ENCODE measurements around the gene MED31.
A peak's percentile ranks its signal among the peaks of the same experiment; 100 is the strongest.
"Not testable (repeated sequence)": the region's sequence is repeated elsewhere in the genome, so short reads cannot be mapped to it uniquely, and the experiment has no call there.

The MED31 gene

DNA sequence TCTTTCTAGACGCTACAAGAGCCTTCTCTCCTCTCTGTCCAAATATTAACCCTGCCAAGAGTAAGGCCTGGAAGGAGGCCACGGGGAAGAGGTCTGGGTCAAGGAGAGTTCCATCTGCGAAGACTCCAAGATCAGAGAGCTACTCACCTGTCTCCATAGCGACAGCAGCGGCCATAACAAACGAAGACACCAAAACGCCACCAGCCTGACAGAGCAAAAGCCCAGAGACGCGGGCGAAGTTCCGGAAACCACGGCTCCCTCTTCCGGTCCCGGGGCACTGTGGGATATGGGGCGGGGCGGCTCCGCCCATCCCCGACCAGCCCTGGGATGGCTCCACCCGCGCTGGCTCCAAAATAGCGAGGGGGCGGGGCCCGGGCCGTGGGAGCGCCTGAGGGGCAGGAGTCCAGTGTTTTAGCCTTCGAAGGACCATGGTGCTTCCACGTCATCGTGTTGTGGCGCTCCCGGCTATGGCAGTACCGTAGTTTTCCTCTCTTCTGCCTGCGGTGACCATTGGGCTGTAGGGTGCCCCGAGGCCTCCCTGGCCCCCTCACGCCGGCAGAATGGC lies at the start of gene MED31, which contains the start of gene C17orf100:
TSS of gene MED31 (minus strand) at position 252 of the 565 bp plus-strand sequence. CDS start at position 175, 77 bp downstream.
TSS of gene C17orf100 (plus strand) at position 409 of the 565 bp plus-strand sequence. CDS start at position 561, 152 bp downstream.
- Histone ChIP-seq H3K9ac (ENCODE audit: low read depth, low read length) (peak within 1 kb of the TSS; percentile 65), H3K27me3 (ENCODE audit: control insufficient read depth, insufficient read depth, low read length) (peaks cover 38% of the 10 kb centered on the region), H3K4me3 (ENCODE audit: low read depth, low read length) (peak within 1 kb of the TSS; percentile 89), H3K9me3 (ENCODE audit: control insufficient read depth, insufficient read depth, low read length) (no peaks in the 10 kb centered on the region), H3K36me3 (ENCODE audit: control insufficient read depth, insufficient read depth, low read length) (peaks cover 23% of the 10 kb centered on the region), H3K27ac (ENCODE audit: low read depth, low read length) (peak within 1 kb of the TSS; percentile 97), H3K4me1 (ENCODE audit: control insufficient read depth, insufficient read depth, low read length) (peaks cover 19% of the 10 kb centered on the region)

DNA sequence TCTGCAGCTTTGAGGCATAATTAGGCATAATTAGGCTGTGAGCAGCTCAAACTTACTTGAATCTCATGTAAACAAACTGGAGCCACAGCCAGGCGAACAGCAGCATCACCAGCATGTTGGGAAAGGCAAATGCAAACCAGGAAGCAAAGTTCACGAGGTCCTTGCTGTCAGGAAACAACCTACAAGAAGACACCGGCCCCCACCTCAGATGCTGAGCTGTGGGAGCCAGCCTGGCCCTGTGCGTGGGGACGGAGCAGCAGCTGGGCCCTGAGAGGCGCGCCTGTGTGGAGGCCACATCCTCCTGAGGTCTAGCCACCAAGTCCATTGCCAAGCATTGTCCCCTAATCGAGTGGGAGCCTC lies 49.5 kb upstream of the MED31 start:
- Histone ChIP-seq H3K27me3 (ENCODE audit: control insufficient read depth, insufficient read depth, low read length) (no peaks in the 10 kb centered on the region; the same call in 1 of the 2 replicates), H3K27ac (ENCODE audit: low read depth, low read length) (no peak overlapping the region)

GRCh38 chr17:6699997-6700947 lies 48.9 kb upstream of the MED31 start:
- Histone ChIP-seq H3K4me1 (ENCODE audit: control insufficient read depth, insufficient read depth, low read length) (no peaks in the 10 kb centered on the region), H3K36me3 (ENCODE audit: control insufficient read depth, insufficient read depth, low read length) (no peaks in the 10 kb centered on the region), H3K27ac (ENCODE audit: low read depth, low read length) (no peak overlapping the region), H3K9ac (ENCODE audit: low read depth, low read length) (no peak overlapping the region), H3K27me3 (ENCODE audit: control insufficient read depth, insufficient read depth, low read length) (no peaks in the 10 kb centered on the region; the same call in 1 of the 2 replicates), H3K4me3 (ENCODE audit: low read depth, low read length) (no peak overlapping the region), H3K9me3 (ENCODE audit: control insufficient read depth, insufficient read depth, low read length) (no peaks in the 10 kb centered on the region)

More for the DNA sequence above, 49.5 kb upstream of the MED31 start:
- no peak overlapping the region for H3K4me3 ChIP-seq (ENCODE audit: low read depth, low read length)
- no peaks in the 10 kb centered on the region for H3K4me1 ChIP-seq (ENCODE audit: control insufficient read depth, insufficient read depth, low read length)
- H3K9me3 ChIP-seq (ENCODE audit: control insufficient read depth, insufficient read depth, low read length) = no peaks in the 10 kb centered on the region
- no peaks in the 10 kb centered on the region for H3K36me3 ChIP-seq (ENCODE audit: control insufficient read depth, insufficient read depth, low read length)
- no peak overlapping the region for H3K9ac ChIP-seq (ENCODE audit: low read depth, low read length)

GRCh38 chr17:6698004-6698403 lies 46.6 kb upstream of the MED31 start:
- Histone ChIP-seq H3K36me3 (ENCODE audit: control insufficient read depth, insufficient read depth, low read length) (no peaks in the 10 kb centered on the region), H3K9me3 (ENCODE audit: control insufficient read depth, insufficient read depth, low read length) (no peaks in the 10 kb centered on the region), H3K9ac (ENCODE audit: low read depth, low read length) (no peak overlapping the region), H3K4me3 (ENCODE audit: low read depth, low read length) (no peak overlapping the region), H3K4me1 (ENCODE audit: control insufficient read depth, insufficient read depth, low read length) (no peaks in the 10 kb centered on the region), H3K27ac (ENCODE audit: low read depth, low read length) (no peak overlapping the region), H3K27me3 (ENCODE audit: control insufficient read depth, insufficient read depth, low read length) (no peaks in the 10 kb centered on the region; the same call in 1 of the 2 replicates)

GRCh38 chr17:6696906-6697305 lies 45.5 kb upstream of the MED31 start:
- Histone ChIP-seq H3K36me3 (ENCODE audit: control insufficient read depth, insufficient read depth, low read length) (no peaks in the 10 kb centered on the region), H3K9me3 (ENCODE audit: control insufficient read depth, insufficient read depth, low read length) (no peaks in the 10 kb centered on the region), H3K9ac (ENCODE audit: low read depth, low read length) (no peak overlapping the region), H3K4me1 (ENCODE audit: control insufficient read depth, insufficient read depth, low read length) (no peaks in the 10 kb centered on the region), H3K4me3 (ENCODE audit: low read depth, low read length) (no peak overlapping the region), H3K27ac (ENCODE audit: low read depth, low read length) (no peak overlapping the region), H3K27me3 (ENCODE audit: control insufficient read depth, insufficient read depth, low read length) (no peaks in the 10 kb centered on the region; the same call in 1 of the 2 replicates)

DNA sequence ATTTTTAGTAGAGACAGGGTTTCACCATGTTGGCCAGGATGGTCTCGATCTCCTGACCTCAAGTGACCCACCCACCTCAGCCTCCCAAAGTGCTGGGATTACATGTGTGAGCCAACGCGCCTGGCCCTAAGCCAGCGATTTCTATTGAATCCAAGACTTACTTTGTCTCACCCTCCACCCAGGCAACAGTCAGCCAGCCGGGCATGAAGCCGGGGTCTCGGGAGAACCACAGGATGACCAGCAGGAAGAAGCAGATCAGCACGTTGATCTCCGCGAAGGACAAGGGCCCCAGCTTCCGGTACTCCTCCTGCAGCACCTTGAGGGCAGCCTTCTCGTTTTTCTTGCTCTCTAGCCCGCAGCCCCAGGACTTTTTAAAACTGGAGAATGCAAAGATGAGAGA lies 44.2 kb upstream of the MED31 start:
- Histone ChIP-seq H3K4me1 (ENCODE audit: control insufficient read depth, insufficient read depth, low read length) (no peaks in the 10 kb centered on the region), H3K36me3 (ENCODE audit: control insufficient read depth, insufficient read depth, low read length) (no peaks in the 10 kb centered on the region), H3K9me3 (ENCODE audit: control insufficient read depth, insufficient read depth, low read length) (no peaks in the 10 kb centered on the region), H3K4me3 (ENCODE audit: low read depth, low read length) (no peak overlapping the region), H3K27ac (ENCODE audit: low read depth, low read length) (no peak overlapping the region), H3K9ac (ENCODE audit: low read depth, low read length) (no peak overlapping the region), H3K27me3 (ENCODE audit: control insufficient read depth, insufficient read depth, low read length) (no peaks in the 10 kb centered on the region)

- Histone ChIP-seq H3K4me1 (ENCODE audit: control insufficient read depth, insufficient read depth, low read length) (no peaks in the 10 kb centered on the region), H3K27ac (ENCODE audit: low read depth, low read length) (no peak overlapping the region), H3K9ac (ENCODE audit: low read depth, low read length) (no peak overlapping the region), H3K36me3 (ENCODE audit: control insufficient read depth, insufficient read depth, low read length) (no peaks in the 10 kb centered on the region), H3K4me3 (ENCODE audit: low read depth, low read length) (no peak overlapping the region), H3K9me3 (ENCODE audit: control insufficient read depth, insufficient read depth, low read length) (no peaks in the 10 kb centered on the region), H3K27me3 (ENCODE audit: control insufficient read depth, insufficient read depth, low read length) (no peaks in the 10 kb centered on the region)
These were observed 43.6 kb upstream of the MED31 start for GRCh38 chr17:6695051-6695450.

- H3K9me3 ChIP-seq (ENCODE audit: control insufficient read depth, insufficient read depth, low read length); H3K9ac ChIP-seq (ENCODE audit: low read depth, low read length); H3K4me3 ChIP-seq (ENCODE audit: low read depth, low read length); H3K27me3 ChIP-seq (ENCODE audit: control insufficient read depth, insufficient read depth, low read length); H3K36me3 ChIP-seq (ENCODE audit: control insufficient read depth, insufficient read depth, low read length); H3K27ac ChIP-seq (ENCODE audit: low read depth, low read length); H3K4me1 ChIP-seq (ENCODE audit: control insufficient read depth, insufficient read depth, low read length): not testable (repeated sequence)
These were observed 40.6 kb upstream of the MED31 start for GRCh38 chr17:6691958-6692357.

DNA sequence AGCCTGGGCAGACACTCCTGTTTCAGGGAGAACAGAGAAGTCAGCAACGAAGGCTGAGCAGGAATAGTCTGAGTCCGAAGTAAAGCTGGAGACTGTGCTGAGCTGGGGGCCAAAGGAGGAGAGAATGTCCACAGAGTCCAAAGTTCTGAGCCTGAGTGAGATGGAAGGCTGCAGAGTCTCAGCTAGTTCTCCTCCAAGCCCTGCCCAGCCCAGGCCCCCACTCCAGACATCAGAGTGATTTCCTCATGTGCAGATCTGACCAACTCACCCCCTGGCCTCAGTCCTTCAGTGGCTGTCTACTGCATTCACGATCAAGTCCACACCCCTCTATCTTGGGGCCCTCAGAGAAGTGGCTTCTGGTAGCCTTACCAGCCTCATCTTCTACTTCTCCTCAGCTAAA lies 40.1 kb upstream of the MED31 start:
- Histone ChIP-seq H3K4me1 (ENCODE audit: control insufficient read depth, insufficient read depth, low read length) (no peaks in the 10 kb centered on the region), H3K27me3 (ENCODE audit: control insufficient read depth, insufficient read depth, low read length) (no peaks in the 10 kb centered on the region), H3K9me3 (ENCODE audit: control insufficient read depth, insufficient read depth, low read length) (no peaks in the 10 kb centered on the region), H3K4me3 (ENCODE audit: low read depth, low read length) (no peak overlapping the region), H3K36me3 (ENCODE audit: control insufficient read depth, insufficient read depth, low read length) (no peaks in the 10 kb centered on the region), H3K9ac (ENCODE audit: low read depth, low read length) (no peak overlapping the region), H3K27ac (ENCODE audit: low read depth, low read length) (no peak overlapping the region)

DNA sequence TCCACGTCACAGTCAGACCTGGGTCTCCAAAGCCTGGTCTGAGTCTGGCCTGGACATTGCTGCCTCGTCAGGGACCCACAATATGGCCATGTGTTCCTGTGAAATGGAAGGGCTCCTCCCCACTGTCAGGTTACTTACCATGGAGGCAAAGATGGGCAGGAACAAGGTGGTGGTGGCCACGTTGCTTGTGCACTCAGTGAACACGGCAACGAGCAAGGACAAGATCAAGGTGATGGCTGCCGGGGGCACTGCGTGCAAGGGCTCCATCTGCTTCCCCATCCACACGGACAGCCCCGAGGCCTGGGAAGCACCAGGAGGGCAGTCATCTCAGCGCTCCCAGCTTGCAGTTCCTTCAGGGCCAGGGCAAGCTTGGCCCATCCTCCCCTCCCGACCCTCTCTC lies 39.2 kb upstream of the MED31 start:
- no peak overlapping the region for H3K4me3 ChIP-seq (ENCODE audit: low read depth, low read length)
- H3K4me1 ChIP-seq (ENCODE audit: control insufficient read depth, insufficient read depth, low read length) = no peaks in the 10 kb centered on the region
- H3K9me3 ChIP-seq (ENCODE audit: control insufficient read depth, insufficient read depth, low read length) = no peaks in the 10 kb centered on the region
- H3K27ac ChIP-seq (ENCODE audit: low read depth, low read length) = no peak overlapping the region
- no peak overlapping the region for H3K9ac ChIP-seq (ENCODE audit: low read depth, low read length)
- no peaks in the 10 kb centered on the region for H3K27me3 ChIP-seq (ENCODE audit: control insufficient read depth, insufficient read depth, low read length)
- H3K36me3 ChIP-seq (ENCODE audit: control insufficient read depth, insufficient read depth, low read length) = no peaks in the 10 kb centered on the region

DNA sequence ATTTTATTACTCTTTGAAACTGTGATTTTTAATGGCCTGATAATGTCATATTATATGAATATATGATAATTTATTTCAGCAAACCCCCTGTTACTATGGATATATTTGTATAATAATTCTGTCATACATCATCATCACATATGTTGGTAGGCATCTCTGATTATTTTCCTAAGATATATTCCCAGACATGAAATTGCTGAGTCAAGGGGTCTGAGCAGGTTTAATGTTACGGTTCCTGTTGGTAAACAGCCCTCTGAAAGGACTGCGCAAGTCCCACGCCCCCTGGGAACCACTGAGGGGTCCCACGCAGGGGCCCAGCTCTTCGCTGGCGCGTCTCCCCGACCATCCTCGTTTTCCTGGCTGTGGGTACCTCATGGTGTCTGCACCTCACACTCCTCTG lies 37.5 kb upstream of the MED31 start:
- no peaks in the 10 kb centered on the region for H3K27me3 ChIP-seq (ENCODE audit: control insufficient read depth, insufficient read depth, low read length)
- no peak overlapping the region for H3K4me3 ChIP-seq (ENCODE audit: low read depth, low read length)
- H3K9ac ChIP-seq (ENCODE audit: low read depth, low read length) = no peak overlapping the region
- no peaks in the 10 kb centered on the region for H3K9me3 ChIP-seq (ENCODE audit: control insufficient read depth, insufficient read depth, low read length)
- H3K36me3 ChIP-seq (ENCODE audit: control insufficient read depth, insufficient read depth, low read length) = no peaks in the 10 kb centered on the region
- H3K27ac ChIP-seq (ENCODE audit: low read depth, low read length) = no peak overlapping the region
- no peaks in the 10 kb centered on the region for H3K4me1 ChIP-seq (ENCODE audit: control insufficient read depth, insufficient read depth, low read length)

Data from HUES48 (cell line).